CD4-positive, CD25-positive, alpha-beta regulatory T cell (primary cell): ENCODE results near the gene SULF2. TPM values are rescaled to one million over a fixed set of nuclear protein-coding genes. Genes with fewer than 3 reads are reported as not detected.
A peak's percentile ranks its signal among the peaks of the same experiment; 100 is the strongest.

ENCODE experiments used
- ATAC-seq, 2 donors: fragments of 150-1000 bp; cut with Tn5 transposase; one replicate each; pipeline ENCODE4 v1.10.0; 2021; ENCODE audit warnings: low read depth in 2 of 2, moderate number of reproducible peaks in 2 of 2, moderate library complexity in 1 of 2
- DNase-seq, 3 donors: peaks; one replicate each; pipeline versions ENCODE4 v3.0.0 to v3.0.0-alpha.2; 2012 to 2022; ENCODE audit warnings: mixed read lengths in 1 of 3
- H3K27ac ChIP-seq: one replicate; pipeline ENCODE4 v1.7.0; 2013; ENCODE audit warnings: mild to moderate bottlenecking, low read length; ENCODE audit not compliant: insufficient read depth, poor library complexity, severe bottlenecking
- H3K27me3 ChIP-seq: one replicate; pipeline ENCODE4 v1.7.0; 2013; ENCODE audit warnings: low read length; ENCODE audit not compliant: control insufficient read depth, insufficient read depth
- H3K36me3 ChIP-seq: one replicate; pipeline ENCODE4 v1.7.0; 2013; ENCODE audit warnings: mild to moderate bottlenecking, low read length, moderate library complexity; ENCODE audit not compliant: control insufficient read depth, insufficient read depth
- H3K4me1 ChIP-seq: 2 replicates; pipeline ENCODE4 v1.7.0; 2013; ENCODE audit warnings: mild to moderate bottlenecking, low read length; ENCODE audit not compliant: insufficient read depth, control insufficient read depth, poor library complexity, severe bottlenecking
- H3K4me3 ChIP-seq: one replicate; pipeline ENCODE4 v1.7.0; 2013; ENCODE audit warnings: low read depth, mild to moderate bottlenecking, low read length, moderate library complexity
- H3K9me3 ChIP-seq, 2 experiments: 1 replicate in 1 of 2; 2 replicates in 1 of 2; pipeline ENCODE4 v1.7.0; 2013; ENCODE audit warnings: low read length in 2 of 2, mild to moderate bottlenecking in 1 of 2, moderate library complexity in 1 of 2; ENCODE audit not compliant: control insufficient read depth in 2 of 2
- H3K27ac Mint-ChIP-seq, 3 donors: one replicate each; pipeline ENCODE4 v1.8.0; 2020 to 2022; ENCODE audit warnings: mild to moderate bottlenecking in 3 of 3, mixed read lengths in 3 of 3, moderate library complexity in 2 of 3
- H3K27me3 Mint-ChIP-seq: one replicate; pipeline ENCODE4 v1.8.0; 2022; ENCODE audit warnings: mild to moderate bottlenecking, mixed read lengths
- H3K36me3 Mint-ChIP-seq: one replicate; pipeline ENCODE4 v1.8.0; 2020; ENCODE audit warnings: mixed read lengths
- H3K4me1 Mint-ChIP-seq, 4 donors: one replicate each; pipeline ENCODE4 v1.8.0; 2020 to 2022; ENCODE audit warnings: mixed read lengths in 4 of 4, mild to moderate bottlenecking in 1 of 4
- H3K4me3 Mint-ChIP-seq, 4 donors: one replicate each; pipeline ENCODE4 v1.8.0; 2020 to 2022; ENCODE audit warnings: mild to moderate bottlenecking in 4 of 4, mixed read lengths in 4 of 4, moderate library complexity in 3 of 4
- H3K9me3 Mint-ChIP-seq, 7 donors: one replicate each; pipeline ENCODE4 v1.8.0; 2020 to 2022; ENCODE audit warnings: mixed read lengths in 7 of 7, mild to moderate bottlenecking in 3 of 7, moderate library complexity in 2 of 7
- polyA plus RNA-seq, 4 donors: library from polyadenylated mRNA; unstranded; fragments of 300-500 nt; fragmentation: Illumina TruSeq; gene quantifications; one replicate each; pipeline ENCODE4 v1.2.3, GENCODE V29; 2021
- total RNA-seq: library from RNA; stranded (reverse); gene quantifications from one replicate; pipeline ENCODE4 v1.2.3, GENCODE V29; 2022

The SULF2 gene
- total and polyA plus RNA-seq, 5 donors from 2014 or later = 0.33 to 1.2 (median 0.74) TPM; not detected in 1

DNA sequence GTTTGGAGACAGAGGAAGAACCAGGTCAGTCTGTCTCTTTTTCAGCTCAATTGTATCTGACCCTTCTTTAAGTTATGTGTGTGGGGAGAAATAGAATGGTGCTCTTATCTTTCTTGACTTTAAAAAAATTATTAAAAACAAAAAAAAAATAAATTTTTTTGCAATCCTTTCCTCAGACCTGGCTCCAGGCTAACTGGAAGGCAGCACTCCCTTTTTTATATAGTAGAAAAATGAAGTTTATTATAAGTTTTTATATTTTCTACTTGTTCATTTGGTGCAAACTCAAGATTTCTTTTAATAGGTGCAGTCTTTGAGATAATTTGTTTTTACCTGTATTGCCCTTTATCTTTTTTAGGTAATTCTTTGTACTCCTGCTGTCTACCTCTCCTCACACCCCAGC is 129.6 kb downstream of the SULF2 start:
- Histone ChIP-seq H3K27me3 (no peaks in the 10 kb centered on the region), H3K4me3 (no peak overlapping the region), H3K9me3 (no peaks in the 10 kb centered on the region), H3K27ac (no peak overlapping the region), H3K4me1 (no peaks in the 10 kb centered on the region), H3K36me3 (peaks cover 76% of the 10 kb centered on the region)
- Mint-ChIP-seq H3K27me3 (no peaks in the 10 kb centered on the region), H3K27ac (peak overlapping the region in 2 of 3 donors; percentile 26 to 83), H3K4me1 (peaks cover 0 to 8% (median 0%) of the 10 kb centered on the region in 4 donors), H3K9me3 (no peaks in the 10 kb centered on the region), H3K36me3 (peaks cover 34% of the 10 kb centered on the region), H3K4me3 (no peak overlapping the region)
- ATAC-seq (no peak), DNase-seq (no peak)

DNA sequence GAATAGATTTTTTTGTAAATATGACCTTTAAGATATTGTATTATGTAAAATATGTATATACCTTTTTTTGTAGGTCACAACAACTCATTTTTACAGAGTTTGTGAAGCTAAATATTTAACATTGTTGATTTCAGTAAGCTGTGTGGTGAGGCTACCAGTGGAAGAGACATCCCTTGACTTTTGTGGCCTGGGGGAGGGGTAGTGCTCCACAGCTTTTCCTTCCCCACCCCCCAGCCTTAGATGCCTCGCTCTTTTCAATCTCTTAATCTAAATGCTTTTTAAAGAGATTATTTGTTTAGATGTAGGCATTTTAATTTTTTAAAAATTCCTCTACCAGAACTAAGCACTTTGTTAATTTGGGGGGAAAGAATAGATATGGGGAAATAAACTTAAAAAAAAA is 130.9 kb downstream of the SULF2 start:
- Mint-ChIP-seq H3K9me3 (no peaks in the 10 kb centered on the region), H3K4me1 (peaks cover 0 to 8% (median 0%) of the 10 kb centered on the region in 4 donors), H3K4me3 (peak overlapping the region in 1 of 4 donors; percentile 38), H3K27ac (peak overlapping the region in 1 of 3 donors; percentile 83), H3K36me3 (peaks cover 39% of the 10 kb centered on the region), H3K27me3 (no peaks in the 10 kb centered on the region)
- no peak overlapping the region for H3K27ac ChIP-seq
- peaks cover 88% of the 10 kb centered on the region for H3K36me3 ChIP-seq
- no peak overlapping the region for H3K4me3 ChIP-seq
- H3K27me3 ChIP-seq = no peaks in the 10 kb centered on the region
- no peaks in the 10 kb centered on the region for H3K9me3 ChIP-seq
- no peaks in the 10 kb centered on the region for H3K4me1 ChIP-seq
- ATAC-seq = no peak
- no peak for DNase-seq

DNA sequence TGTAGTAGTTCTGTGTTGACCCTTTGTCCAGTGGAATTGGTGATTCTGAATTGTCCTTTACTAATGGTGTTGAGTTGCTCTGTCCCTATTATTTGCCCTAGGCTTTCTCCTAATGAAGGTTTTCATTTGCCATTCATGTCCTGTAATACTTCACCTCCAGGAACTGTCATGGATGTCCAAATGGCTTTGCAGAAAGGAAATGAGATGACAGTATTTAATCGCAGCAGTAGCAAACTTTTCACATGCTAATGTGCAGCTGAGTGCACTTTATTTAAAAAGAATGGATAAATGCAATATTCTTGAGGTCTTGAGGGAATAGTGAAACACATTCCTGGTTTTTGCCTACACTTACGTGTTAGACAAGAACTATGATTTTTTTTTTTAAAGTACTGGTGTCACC is 131.4 kb downstream of the SULF2 start:
- Histone ChIP-seq H3K27me3 (no peaks in the 10 kb centered on the region), H3K36me3 (peaks cover 88% of the 10 kb centered on the region), H3K27ac (no peak overlapping the region), H3K4me3 (no peak overlapping the region), H3K4me1 (no peaks in the 10 kb centered on the region), H3K9me3 (no peaks in the 10 kb centered on the region)
- Mint-ChIP-seq H3K9me3 (no peaks in the 10 kb centered on the region), H3K4me1 (peaks cover 0 to 8% (median 0%) of the 10 kb centered on the region in 4 donors), H3K27ac (peak overlapping the region in 2 of 3 donors; percentile 37 to 72), H3K4me3 (no peak overlapping the region), H3K27me3 (no peaks in the 10 kb centered on the region), H3K36me3 (peaks cover 43% of the 10 kb centered on the region)
- DNase-seq (no peak), ATAC-seq (no peak)

DNA sequence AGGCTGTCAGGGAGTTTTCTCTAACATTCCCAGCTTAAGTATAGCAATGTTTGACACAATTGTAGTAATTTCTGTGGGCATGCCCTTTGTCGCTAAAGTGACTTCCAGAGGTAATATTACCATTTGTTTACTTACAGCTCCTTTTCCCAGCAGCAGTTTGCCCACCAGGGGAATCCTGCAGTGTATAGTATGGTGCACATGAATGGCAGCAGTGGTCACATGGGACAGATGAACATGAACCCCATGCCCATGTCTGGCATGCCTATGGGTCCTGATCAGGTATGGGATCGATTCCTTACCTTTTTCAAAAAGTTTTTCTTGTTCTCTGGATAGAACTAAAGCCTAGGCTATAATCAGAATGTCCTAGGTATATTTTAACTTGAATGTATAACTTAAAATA is 132.5 kb downstream of the SULF2 start:
- no peak overlapping the region for H3K27ac ChIP-seq
- DNase-seq (no peak), ATAC-seq (no peak)
- peaks cover 0 to 8% (median 0%) of the 10 kb centered on the region in 4 donors for H3K4me1 Mint-ChIP-seq
- H3K36me3 Mint-ChIP-seq = peaks cover 40% of the 10 kb centered on the region
- no peaks in the 10 kb centered on the region for H3K9me3 ChIP-seq
- H3K4me3 ChIP-seq = no peak overlapping the region
- H3K27ac Mint-ChIP-seq = no peak overlapping the region
- H3K36me3 ChIP-seq = peaks cover 89% of the 10 kb centered on the region
- H3K4me3 Mint-ChIP-seq = no peak overlapping the region
- no peaks in the 10 kb centered on the region for H3K27me3 ChIP-seq
- H3K27me3 Mint-ChIP-seq = no peaks in the 10 kb centered on the region
- no peaks in the 10 kb centered on the region for H3K9me3 Mint-ChIP-seq
- H3K4me1 ChIP-seq = no peaks in the 10 kb centered on the region

DNA sequence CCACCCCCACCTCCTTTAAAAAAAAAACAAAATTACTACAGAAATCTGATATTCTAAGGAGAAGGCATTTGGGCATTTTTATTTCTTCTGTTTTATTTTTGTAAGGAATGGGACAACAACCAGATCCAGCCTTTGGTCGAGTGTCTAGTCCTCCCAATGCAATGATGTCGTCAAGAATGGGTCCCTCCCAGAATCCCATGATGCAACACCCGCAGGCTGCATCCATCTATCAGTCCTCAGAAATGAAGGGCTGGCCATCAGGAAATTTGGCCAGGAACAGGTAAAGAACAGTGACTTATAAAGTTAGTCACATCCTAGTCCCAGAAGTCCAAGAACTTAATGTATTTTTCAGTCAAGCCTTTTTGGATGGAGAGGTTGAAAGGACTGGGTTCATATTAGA is 133.0 kb downstream of the SULF2 start:
- Mint-ChIP-seq H3K27me3 (no peaks in the 10 kb centered on the region), H3K4me1 (peaks cover 0 to 8% (median 0%) of the 10 kb centered on the region in 4 donors), H3K4me3 (no peak overlapping the region), H3K27ac (no peak overlapping the region), H3K9me3 (no peaks in the 10 kb centered on the region), H3K36me3 (peaks cover 39% of the 10 kb centered on the region)
- H3K27me3 ChIP-seq = no peaks in the 10 kb centered on the region
- no peak overlapping the region for H3K27ac ChIP-seq
- DNase-seq (no peak), ATAC-seq (no peak)
- H3K9me3 ChIP-seq = no peaks in the 10 kb centered on the region
- H3K36me3 ChIP-seq = peaks cover 89% of the 10 kb centered on the region
- H3K4me3 ChIP-seq = no peak overlapping the region
- H3K4me1 ChIP-seq = no peaks in the 10 kb centered on the region

DNA sequence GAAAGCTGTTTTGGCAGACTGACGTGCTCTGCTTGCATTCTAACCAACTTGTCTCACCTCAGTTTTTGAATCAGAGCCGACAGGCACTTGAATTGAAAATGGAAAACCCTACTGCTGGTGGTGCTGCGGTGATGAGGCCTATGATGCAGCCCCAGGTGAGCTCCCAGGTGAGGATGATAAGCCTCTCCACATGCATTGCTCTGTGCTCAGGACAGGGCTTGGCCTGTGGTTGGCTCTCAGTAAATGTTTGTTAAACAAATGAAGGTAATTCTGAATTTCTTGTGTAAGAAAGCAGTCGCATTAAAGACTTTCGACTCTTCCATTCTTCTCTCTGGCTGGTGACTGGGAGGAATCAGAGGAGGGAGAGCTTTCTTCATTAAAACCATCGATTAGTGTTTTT is 136.3 kb downstream of the SULF2 start:
- ATAC-seq = no peak
- Mint-ChIP-seq H3K4me3 (no peak overlapping the region), H3K36me3 (peaks cover 51% of the 10 kb centered on the region)

DNA sequence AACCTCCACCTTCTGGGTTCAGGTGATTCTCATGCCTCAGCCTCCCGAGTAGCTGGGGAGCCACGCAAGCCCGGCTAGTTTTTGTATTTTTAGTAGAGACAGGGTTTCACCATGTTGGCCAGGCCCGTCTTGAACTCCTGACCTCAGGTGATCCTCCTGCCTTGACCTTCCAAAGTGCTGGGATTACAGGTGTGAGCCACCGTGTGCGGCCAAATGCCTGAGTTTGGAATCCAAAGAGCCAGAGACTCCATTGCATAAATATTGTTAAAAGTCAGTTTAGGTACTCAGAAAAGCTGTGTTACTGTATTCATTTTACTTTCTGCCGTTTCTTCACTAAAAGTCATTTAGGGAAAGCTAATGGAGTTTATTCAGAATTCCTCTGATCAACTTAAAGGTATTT is 137.3 kb downstream of the SULF2 start:
- no peaks in the 10 kb centered on the region for H3K4me1 ChIP-seq
- H3K4me1 Mint-ChIP-seq = peaks cover 4 to 20% (median 8%) of the 10 kb centered on the region in 4 donors
- H3K4me3 ChIP-seq = no peak overlapping the region
- peaks cover 54% of the 10 kb centered on the region for H3K36me3 Mint-ChIP-seq
- H3K27me3 Mint-ChIP-seq = no peaks in the 10 kb centered on the region
- H3K9me3 ChIP-seq = no peaks in the 10 kb centered on the region
- no peak overlapping the region for H3K4me3 Mint-ChIP-seq
- H3K27me3 ChIP-seq = no peaks in the 10 kb centered on the region
- H3K36me3 ChIP-seq = peaks cover 88% of the 10 kb centered on the region
- DNase-seq = no peak
- H3K9me3 Mint-ChIP-seq = no peaks in the 10 kb centered on the region
- H3K27ac Mint-ChIP-seq = peak overlapping the region in 1 of 3 donors; percentile 28
- ATAC-seq = no peak
- H3K27ac ChIP-seq = no peak overlapping the region

More for the DNA sequence above, 136.3 kb downstream of the SULF2 start:
- Histone ChIP-seq H3K36me3 (peaks cover 89% of the 10 kb centered on the region), H3K4me1 (no peaks in the 10 kb centered on the region), H3K9me3 (no peaks in the 10 kb centered on the region), H3K4me3 (no peak overlapping the region), H3K27me3 (no peaks in the 10 kb centered on the region), H3K27ac (no peak overlapping the region)
- Mint-ChIP-seq H3K9me3 (no peaks in the 10 kb centered on the region), H3K4me1 (peaks cover 0 to 15% (median 10%) of the 10 kb centered on the region in 4 donors), H3K27ac (peak overlapping the region in 1 of 3 donors; percentile 23), H3K27me3 (no peaks in the 10 kb centered on the region)
- DNase-seq = no peak

DNA sequence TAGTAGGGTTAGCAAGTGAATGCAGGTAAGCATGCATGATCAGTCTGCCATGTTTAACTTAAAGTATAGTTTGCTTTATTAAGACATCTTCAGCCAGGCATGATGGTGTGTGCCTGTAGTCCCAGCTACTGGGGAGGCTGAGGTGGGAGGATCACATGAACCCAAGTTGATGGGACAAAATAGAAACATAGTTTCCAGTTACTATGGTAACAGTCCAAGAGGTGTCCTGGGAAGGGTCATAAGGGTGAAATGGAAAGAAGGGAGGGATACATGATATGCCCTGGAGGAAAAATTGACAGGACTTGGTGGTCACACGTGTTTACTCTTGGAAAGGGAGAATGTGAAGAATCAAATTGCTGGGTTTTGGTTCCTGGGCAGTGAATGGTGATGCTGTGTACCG is 139.6 kb downstream of the SULF2 start:
- H3K4me1 Mint-ChIP-seq = peaks cover 4 to 20% (median 9%) of the 10 kb centered on the region in 4 donors
- H3K36me3 ChIP-seq = peaks cover 86% of the 10 kb centered on the region
- no peaks in the 10 kb centered on the region for H3K4me1 ChIP-seq
- H3K27me3 Mint-ChIP-seq = no peaks in the 10 kb centered on the region
- DNase-seq (no peak), ATAC-seq (no peak)
- H3K9me3 ChIP-seq = no peaks in the 10 kb centered on the region
- no peak overlapping the region for H3K4me3 ChIP-seq
- no peak overlapping the region for H3K27ac ChIP-seq
- H3K36me3 Mint-ChIP-seq = peaks cover 57% of the 10 kb centered on the region
- peak overlapping the region in 2 of 3 donors; percentile 55 to 78 for H3K27ac Mint-ChIP-seq
- peak overlapping the region in 1 of 4 donors; percentile 2 for H3K4me3 Mint-ChIP-seq
- no peaks in the 10 kb centered on the region for H3K9me3 Mint-ChIP-seq
- H3K27me3 ChIP-seq = no peaks in the 10 kb centered on the region
